Activated T-cell treated with anti-CD3 and anti-CD28 coated beads for 48 hours (primary cell): ENCODE measurements around the gene TRPC4AP.
"Not testable (repeated sequence)": the region's sequence is repeated elsewhere in the genome, so short reads cannot be mapped to it uniquely, and the experiment has no call there.

Experiments
- DNase-seq: peaks from one replicate; pipeline ENCODE4 v3.0.0-alpha.2; 2020; ENCODE audit warnings: low read depth

The TRPC4AP gene

DNA sequence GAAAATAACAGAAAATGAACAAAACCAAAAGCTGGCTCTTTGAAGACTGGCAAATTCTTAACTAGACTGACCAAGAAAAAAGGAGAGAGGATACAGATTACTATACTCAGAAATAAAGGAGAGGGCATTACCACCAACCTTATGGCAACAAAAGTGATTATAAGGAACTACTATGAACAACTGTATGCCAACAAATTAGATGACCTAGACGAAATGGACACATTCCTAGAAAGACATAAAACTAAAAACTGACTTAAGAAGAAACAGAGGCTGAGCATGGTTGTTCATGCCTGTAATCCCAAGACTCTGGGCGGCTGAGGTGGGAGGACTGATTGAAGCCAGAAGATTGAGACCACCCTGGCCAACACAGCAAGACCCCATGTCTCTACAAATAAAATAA is 33.5 kb downstream of the TRPC4AP start:
- no peak for DNase-seq

DNA sequence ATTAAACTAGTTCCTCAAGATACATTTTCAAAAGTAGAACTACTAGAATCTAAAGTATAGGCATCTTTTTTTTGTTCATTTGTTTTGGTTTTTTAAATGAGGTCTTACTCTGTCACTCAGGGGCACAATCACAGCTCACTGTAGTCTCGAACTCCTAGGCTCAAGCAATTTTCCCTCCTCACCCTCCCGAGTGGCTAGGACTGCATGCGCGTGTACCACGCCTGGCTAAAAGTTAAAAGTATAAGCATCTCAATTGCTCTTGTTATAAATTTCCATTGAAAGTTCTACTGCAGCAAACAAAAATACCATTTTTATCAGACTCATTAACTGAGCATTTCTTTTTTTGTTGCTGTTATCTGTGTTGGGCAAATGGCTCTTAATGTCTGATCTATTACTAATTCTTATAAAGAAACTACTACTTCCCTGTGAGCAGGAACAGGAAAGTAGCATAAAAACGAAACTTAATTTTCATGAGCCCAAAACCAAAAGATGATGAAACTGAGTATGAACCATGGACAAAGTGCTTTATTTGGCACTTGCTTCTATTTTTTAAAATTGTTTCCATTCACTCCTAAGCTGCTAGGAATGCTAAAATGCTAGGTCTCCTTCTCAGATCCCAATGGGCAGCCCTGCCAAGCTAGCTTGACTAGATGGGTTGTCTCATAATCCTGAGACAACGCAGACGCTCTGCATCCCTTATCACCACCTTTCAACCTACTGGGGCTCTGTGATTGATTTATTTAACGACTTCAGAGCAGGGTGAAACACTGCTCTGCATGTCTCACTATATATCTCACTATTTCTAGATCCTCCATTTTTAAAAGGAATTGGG is 36.9 kb downstream of the TRPC4AP start:
- DNase-seq, result peak; percentile 6

DNA sequence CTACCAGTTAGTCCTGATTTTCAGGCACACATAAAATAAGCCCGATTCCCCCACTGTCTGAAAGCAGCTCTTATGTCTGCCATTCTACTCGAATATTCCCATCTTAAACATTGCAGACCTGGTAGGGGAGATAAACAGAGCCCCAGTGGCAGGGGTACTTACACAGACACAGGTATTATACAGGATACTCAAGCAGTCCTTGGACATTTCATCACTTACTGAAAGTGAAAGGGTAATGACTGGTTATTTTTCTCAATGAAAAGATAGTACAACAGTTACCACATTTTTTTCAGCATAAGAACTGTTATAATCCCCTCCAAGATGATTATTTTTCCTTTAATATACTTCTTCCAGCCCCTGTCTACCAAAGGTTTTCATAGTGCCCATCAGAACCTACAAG is 37.8 kb downstream of the TRPC4AP start:
- no peak for DNase-seq

DNA sequence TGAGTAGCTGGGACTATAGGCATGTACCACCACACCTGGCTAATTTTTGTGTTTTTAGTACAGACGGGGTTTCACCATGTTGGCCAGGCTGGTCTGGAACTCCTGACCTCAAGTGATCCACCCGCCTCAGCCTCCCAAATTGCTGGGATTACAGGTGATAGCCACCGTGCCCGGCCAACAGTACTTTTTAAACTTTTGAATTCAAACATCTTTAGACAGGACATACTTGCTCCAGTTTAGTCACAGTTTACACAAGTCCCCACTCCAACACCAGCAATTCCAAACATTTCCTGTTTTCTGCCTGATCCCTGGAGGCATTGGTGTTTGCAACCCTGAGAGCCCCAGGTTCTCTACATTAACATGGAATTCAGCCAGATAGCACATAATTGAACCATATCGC is 40.0 kb downstream of the TRPC4AP start:
- DNase-seq, result not testable (repeated sequence)

DNA sequence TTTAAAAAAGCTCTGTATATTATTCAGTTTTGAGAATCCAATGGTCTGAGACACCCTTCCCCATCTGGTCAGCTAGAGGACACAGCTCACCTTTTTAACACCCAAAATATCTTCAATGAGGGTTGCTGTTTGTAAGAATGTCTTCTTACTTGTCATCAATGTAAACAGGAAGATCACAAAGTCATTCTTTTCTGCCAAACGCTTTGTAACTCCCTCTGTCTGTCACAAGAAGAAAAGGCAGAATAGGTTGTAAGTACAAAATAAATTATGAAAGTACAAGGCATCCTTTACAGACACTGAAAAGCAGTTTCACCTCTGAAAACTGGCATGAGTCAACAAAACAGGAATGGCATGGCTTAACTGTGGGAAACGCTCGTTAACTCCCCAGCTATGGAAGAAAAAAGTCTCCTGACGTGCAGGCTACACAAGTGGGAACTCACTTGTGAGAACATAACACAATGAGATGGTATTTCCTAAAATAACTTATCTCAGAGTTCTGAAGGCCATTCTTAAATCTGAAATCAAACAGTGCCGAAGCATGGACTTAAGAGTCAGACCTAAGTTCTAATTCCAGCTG is 42.7 kb downstream of the TRPC4AP start:
- no peak for DNase-seq

DNA sequence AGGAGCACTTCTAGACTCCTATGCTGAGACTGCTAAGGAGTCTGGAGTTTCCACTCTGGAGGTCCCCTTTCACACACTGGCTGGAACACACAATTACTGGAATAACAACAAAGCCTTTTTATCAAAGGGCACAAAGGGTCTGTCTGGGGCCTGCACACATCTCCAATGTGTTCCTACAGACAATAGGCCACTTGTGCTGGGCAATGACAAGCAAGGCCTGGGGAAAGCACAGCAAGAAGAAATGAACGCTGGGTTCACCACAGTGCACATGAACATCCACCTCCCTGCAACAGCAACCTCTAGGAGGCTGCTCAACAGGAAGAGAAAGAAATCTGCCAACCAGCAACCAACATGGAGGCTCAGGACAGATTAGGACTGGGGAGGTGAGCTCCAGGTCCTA is 43.9 kb downstream of the TRPC4AP start:
- no peak for DNase-seq

DNA sequence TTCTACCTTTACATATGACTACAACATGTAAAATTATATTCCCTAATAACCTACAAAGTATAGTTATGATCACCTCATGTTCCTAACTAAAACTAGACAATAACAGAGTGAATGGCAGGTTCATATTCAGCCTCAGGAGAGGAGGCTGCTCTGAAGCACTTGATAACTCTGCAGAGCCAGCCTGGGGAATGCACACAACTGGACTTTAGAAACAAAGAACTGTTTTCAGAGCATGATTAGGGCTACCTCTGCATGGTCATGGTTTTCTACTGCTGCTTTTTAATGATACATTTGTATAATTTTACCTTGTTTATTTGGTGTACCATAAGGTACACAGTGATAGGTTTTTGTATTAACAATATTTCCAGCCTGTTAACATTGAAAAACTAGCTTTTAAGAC is 50.3 kb downstream of the TRPC4AP start:
- DNase-seq, result no peak

DNA sequence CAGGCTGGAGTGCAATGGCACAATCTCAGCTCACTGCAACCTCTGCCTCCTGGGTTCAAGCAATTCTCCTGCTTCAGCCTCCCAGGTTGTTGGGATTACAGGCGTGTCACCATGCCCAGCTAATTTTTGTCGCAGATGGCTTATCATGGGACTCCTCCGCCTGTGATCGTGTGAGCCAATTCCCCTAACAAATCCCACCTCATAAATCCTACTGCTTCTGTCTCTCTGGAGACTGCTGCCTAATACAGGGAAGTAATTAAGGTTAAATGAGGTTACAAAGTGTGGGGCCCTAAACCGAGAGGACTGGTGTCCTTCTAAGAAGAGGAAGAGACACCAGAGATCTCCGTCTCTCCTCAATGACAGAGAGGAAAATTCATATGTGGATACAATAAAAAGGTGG is 52.0 kb downstream of the TRPC4AP start:
- DNase-seq, result no peak

DNA sequence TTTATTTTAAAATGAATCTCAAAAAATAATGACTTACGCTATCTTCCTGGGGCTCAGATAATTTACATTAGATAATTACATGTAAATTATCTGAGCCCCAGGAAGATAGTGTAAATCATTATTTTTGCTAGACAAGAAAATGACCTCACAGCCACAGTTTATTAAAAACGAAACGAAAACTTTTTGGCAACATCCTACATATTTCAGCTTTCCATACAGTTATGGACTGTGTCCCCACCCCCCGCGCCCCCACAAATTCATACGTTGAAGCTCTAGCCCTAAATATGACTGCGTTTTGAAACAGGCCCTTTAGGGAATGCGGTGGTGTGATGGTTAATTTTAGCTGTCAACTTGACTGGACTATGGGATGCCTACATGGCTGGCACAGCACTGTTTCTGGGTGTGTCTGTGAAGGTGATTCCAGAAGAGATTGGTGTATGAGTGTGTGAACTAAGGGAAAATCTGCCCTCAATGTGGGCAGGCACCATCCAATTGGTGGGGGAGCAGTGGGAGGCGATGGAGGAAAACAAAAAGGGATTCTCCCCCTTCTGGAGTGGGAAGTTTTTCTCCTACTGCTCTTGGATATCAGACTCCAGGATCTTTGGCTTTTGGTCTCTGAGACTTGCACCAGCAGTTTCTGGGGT is 52.6 kb downstream of the TRPC4AP start:
- no peak for DNase-seq

DNA sequence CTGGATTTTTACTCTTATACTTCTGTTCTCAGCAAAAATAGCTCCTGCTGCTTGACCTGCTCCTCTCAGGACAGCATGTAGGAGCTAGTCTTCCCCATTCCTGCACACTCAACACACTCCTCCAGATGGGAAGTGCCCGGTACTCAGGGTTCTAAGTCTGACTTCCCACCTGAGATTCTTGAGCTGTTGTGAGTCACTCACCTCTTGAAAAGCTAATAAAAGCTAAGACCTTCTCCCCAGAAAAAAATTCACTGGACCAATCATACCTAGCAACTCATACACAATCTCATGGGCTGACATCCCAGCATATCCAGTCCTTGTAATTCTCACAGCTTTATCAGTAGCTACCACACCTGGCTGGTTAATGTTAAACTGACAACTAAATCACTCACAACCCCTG is 53.5 kb downstream of the TRPC4AP start:
- no peak for DNase-seq

DNA sequence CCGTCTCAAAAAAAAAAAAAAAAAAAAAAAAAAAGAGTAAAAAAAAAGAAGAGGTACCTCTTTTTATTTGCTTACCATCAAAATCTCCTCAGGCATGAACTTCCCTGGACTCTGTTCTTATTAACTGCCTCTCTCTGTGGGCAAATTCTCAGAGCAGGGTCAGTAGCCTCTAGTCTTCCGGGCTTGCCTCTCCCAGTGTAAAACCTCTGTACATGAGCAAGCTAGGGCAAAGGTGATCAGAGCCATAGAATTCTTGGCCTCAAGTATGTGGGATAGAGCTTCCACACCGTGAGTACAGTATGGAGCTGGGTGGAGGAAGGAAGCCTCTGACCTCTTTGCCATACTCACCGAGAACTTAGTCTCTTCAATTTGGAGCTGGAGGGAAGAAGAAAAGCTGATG is 58.5 kb downstream of the TRPC4AP start:
- no peak for DNase-seq

DNA sequence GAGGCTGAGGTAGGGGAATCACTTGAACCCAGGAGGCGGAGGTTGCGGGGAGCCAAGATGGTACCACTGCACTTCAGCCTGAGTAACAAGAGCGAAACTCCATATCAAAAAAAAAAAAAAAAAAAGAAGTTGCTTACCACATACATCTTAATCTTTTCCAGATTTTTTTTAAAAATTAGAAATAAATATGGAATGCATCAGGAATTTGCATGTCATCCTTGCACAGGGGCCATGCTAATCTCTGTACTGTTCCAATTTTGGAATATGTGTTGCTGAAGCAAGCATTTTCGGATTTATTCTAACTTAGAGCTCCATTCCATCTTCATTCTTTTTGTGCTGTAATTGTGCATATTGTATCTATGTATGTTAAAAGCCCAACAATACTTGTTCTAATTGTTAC is 62.5 kb downstream of the TRPC4AP start:
- DNase-seq, result no peak

DNA sequence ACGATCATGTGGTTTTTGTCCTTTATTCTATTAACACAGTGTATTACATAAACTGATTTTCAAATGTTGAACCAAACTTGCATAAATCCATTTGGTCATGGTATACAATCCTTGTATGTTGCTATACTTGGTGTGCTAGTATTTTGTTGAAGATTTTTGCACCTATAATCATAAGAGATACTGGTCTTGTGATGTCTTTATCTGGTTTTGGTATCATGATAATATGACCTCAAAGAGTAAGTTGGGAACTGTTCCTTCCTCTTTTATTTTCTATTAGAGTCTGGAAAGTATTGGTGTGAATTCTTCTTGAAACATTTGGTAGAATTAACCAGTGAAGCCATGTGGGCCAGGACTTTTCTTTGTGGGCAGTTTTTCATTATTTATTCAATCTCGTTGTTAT is 65.3 kb downstream of the TRPC4AP start:
- no peak for DNase-seq

DNA sequence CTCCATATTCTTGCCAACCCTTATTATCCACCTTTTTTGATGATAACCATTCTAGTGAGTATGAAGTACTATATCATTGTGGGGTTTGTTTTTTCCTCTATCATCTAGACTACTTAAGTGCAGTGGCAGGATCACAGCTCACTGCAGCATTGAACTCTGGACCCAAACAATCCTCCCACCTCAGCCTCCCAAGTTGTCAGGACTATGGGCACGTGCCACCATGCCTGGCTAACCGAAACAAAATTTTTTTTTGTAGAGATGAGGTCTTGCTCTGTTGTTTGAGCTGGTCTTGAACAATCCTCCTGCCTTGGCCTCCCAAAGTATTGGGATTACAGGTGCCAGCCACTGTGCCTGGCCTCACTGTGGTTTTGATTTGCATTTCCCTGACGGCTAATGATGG is 67.5 kb downstream of the TRPC4AP start:
- no peak for DNase-seq

DNA sequence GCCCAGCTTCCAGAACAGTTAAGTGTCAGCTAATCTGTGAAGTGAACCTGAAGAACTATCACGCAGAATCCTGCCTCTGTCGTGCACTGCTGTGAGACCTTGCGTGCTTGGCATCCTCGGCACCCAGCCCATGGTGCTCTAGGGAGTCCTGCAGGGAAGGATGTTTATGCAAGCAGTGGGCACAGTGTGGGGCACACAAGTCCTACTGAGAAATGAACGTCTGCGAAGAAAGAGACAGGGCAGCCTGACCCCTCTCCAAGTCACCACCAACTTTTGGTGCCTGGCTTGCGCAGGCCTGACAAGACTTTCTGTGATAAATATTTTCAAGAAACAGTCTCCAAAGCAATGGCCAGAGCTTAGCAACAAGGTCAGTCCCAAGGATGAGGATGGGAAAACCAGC is 69.0 kb downstream of the TRPC4AP start:
- DNase-seq, result no peak

DNA sequence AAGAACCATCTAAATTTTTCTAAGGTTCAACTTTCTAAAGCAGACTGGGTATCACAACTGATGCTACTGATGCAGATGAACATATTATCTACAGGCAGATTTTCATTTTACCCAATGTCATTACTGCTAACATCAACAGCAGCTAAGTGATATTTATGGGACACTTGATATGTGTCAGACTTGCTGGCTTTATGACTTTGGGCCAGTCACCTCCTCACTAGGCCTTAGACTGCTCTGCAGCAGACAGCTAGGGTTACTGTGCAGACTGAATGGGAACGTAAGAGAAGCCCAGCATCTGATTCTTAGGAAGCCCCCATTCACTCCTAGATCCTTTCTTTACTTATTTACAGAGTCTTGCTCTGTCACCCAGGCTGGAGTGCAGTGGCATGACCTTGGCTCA is 70.8 kb downstream of the TRPC4AP start:
- DNase-seq, result no peak

DNA sequence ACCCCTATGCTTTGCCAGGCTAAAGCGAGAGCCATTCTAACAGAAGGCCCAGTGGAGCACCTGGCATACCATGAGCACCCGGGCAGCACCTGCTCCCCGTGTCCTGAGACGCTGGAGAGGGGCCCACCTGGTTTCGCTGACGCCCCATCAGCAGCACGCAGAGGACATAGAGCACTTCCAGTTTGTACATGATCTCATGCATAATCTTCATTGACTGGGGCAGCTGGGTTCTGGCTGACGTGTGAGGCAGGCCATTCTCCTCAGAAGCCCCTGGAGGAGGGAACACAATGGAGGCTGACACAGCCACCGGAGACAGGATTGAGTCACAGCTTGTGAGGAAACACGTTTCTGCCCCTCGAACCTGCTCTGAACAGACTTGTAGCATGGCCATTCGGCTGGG is 71.5 kb downstream of the TRPC4AP start:
- no peak for DNase-seq

DNA sequence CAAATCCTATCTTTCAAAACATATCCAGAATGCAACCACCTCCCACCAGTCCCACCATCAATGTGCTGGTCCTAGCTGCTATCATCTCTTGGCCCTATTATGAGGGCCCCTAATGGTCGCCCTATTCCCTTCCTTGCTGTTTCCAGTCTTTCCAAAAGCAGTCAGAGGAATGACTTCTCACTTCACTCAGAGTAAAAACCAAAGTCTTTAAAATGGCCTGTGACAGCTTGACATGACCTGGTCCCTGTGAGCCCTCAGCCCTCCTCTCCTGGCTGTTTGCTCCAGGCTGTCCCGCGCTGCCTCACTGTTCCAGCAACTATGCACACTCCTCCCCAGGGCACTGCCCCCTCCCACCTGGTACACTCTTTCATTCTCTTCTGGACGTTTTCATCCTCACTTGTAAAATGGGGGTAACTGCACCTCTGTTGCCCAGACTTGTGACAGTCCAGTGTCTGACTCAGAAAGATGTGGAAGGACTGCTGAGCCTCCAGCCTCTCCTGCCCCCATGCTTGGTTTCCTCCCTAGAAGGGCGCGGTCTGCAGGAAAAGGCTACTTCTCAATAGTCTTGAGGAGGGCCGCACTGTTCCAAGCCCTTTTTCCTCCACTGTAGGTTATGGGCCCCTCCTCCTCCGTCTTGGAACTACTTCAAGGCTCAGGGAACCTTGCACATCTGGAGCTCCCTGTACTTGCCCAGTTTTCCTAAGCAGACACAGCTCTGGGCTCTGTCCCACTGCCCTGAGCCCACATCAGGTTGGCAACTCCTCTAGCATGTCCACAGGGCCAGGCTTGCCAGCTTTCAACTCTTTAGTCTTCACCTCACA is 72.3 kb downstream of the TRPC4AP start:
- no peak for DNase-seq

DNA sequence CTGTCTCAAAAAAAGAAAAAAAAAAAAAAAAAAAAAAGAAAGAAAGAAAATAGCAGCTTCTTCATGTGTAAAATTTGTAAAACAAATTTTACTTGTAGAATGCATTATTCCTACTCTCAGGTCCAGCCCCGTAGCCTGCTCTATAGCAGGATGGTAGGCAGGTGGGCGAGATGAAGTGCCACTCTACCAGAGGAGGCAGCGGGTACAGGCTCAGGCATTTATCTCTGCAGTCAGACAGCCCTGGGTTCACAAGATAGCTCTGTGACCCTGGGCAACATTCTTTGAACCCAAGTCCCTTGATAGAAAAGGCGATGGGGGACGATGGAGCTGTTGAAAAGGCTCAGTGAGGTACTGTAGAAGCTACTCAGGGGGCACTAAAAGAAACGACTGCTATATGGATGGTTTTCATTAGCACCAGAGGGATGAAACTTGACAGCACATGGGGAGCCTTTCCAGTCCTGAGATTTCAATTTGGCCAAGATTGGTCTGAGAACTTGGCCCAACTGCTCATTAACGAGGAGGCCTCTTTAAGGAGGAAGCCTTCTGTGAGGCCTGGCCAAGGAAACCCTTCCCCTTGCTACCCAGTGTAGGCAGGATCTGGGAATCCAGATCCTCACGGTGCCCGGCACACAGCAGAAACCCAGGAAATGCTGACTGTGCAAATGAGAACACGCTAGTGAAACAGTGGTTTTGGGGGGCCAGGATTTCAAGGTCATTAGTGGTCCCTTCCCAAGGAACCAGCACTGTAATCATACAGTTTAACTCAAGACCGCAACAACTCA is 73.8 kb downstream of the TRPC4AP start:
- no peak for DNase-seq

DNA sequence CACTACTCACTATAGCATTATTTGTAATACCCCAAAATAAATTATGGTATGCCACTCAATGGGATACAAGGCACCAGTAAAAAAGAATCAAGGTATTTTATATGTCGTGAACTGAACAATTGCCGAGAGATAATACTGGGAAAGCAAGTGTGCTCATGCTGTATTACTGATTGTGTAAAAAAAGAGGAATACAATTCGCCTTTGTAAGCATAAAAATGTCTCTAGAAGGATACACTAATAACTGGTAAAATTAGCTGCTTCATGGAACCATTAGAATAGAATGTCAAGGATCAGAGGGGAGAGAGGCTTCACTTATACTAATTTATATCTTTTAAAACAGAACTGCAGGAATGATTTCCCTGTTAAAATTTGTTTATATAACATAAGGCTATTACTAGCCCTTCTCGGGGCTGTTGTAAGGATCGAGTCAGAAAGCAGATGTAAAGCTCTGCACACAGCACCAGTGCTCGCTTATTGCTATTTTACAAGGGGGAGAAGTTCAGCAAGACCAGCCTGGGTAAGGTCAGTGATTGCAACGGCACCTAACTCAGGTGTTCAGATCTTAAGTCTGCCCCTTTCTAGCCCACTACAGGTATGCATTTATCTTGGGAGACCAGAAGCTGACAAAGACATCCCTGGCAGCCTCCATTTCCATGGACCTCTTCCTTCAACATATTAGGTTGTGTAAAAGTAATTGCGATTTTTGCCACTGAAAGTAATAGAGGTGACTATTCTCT is 75.3 kb downstream of the TRPC4AP start:
- no peak for DNase-seq

DNA sequence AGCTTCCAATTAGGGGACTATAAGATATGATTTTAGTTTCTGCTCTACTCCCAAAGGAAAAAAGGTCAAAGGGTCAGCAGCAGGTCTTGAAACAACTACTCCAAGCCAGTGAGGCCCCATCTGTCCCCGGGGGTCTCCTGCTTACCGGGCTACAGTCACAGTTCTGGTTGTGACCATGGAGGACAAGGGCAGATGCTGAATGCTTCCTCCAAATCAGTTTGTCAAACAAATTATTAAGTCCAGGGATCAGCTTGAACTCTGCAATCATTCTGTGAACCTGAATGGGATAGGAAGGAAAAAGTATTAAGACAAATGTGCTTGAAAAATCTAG is 76.8 kb downstream of the TRPC4AP start:
- no peak for DNase-seq
